ENCODE results near the gene CDH4. TPM values are rescaled to one million over a fixed set of nuclear protein-coding genes. Genes with fewer than 3 reads are reported as not detected.

The CDH4 gene
- total and polyA plus RNA-seq, 2 of the 13 experiments (the other 11 are each of a cell fraction or from before 2014, with no cell fraction given) = not detected

GRCh38 chr20:61690150-61690549 is 438.1 kb downstream of the CDH4 start (continued):
- TF ChIP-seq, protein P1, sequence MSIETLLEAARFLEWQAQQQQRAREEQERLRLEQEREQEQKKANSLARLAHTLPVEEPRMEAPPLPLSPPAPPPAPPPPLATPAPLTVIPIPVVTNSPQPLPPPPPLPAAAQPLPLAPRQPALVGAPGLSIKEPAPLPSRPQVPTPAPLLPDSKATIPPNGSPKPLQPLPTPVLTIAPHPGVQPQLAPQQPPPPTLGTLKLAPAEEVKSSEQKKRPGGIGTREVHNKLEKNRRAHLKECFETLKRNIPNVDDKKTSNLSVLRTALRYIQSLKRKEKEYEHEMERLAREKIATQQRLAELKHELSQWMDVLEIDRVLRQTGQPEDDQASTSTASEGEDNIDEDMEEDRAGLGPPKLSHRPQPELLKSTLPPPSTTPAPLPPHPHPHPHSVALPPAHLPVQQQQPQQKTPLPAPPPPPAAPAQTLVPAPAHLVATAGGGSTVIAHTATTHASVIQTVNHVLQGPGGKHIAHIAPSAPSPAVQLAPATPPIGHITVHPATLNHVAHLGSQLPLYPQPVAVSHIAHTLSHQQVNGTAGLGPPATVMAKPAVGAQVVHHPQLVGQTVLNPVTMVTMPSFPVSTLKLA (IDR thresholded peaks at IDR 0.05) = no peak
- no peak for TF ChIP-seq SP5 (CRISPR knock-in tag; IDR thresholded peaks at IDR 0.05; ENCODE audit: borderline replicate concordance, low read depth)
- TF ChIP-seq, protein P2, sequence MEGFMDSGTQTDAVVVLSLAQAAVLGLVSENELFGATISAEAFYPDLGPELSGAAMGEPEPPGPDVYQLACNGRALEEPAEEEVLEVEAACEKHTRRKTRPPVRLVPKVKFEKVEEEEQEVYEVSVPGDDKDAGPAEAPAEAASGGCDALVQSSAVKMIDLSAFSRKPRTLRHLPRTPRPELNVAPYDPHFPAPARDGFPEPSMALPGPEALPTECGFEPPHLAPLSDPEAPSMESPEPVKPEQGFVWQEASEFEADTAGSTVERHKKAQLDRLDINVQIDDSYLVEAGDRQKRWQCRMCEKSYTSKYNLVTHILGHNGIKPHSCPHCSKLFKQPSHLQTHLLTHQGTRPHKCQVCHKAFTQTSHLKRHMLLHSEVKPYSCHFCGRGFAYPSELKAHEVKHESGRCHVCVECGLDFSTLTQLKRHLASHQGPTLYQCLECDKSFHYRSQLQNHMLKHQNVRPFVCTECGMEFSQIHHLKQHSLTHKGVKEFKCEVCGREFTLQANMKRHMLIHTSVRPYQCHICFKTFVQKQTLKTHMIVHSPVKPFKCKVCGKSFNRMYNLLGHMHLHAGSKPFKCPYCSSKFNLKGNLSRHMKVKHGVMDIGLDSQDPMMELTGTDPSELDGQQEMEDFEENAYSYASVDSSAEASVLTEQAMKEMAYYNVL (CRISPR knock-in tag; IDR thresholded peaks at IDR 0.05; ENCODE audit: borderline replicate concordance) = no peak
- TF ChIP-seq, protein P3, sequence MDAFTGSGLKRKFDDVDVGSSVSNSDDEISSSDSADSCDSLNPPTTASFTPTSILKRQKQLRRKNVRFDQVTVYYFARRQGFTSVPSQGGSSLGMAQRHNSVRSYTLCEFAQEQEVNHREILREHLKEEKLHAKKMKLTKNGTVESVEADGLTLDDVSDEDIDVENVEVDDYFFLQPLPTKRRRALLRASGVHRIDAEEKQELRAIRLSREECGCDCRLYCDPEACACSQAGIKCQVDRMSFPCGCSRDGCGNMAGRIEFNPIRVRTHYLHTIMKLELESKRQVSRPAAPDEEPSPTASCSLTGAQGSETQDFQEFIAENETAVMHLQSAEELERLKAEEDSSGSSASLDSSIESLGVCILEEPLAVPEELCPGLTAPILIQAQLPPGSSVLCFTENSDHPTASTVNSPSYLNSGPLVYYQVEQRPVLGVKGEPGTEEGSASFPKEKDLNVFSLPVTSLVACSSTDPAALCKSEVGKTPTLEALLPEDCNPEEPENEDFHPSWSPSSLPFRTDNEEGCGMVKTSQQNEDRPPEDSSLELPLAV (CRISPR knock-in tag; conservative IDR thresholded peaks at IDR 0.05; ENCODE audit: low read depth) = no peak

- intact Hi-C loops (cut with micrococcal nuclease; ENCODE audit: unreplicated experiment) = no loop called here
- no peaks in the 10 kb centered on the region for H3K36me3 ChIP-seq (replicated peaks in 1 of 2; ENCODE audit: control insufficient read depth in 1 of 2, insufficient read depth in 2 of 2, low read length in 2 of 2)
- H3K79me2 ChIP-seq (ENCODE audit: insufficient read depth, low read length) = no peaks in the 10 kb centered on the region
- ATAC-seq = peak; percentile 25; the same call in 1 of the 3 replicates
- ChIA-PET CTCF (ENCODE audit: low intra/inter-chr PET ratio, low total read pairs) (no interaction called here), POLR2A (no interaction called here)
- 5% methylated on average over 16 of the region's 16 CpGs for WGBS (ENCODE audit: low lambda C conversion rate)
- BruUV-seq (replicated peaks) = no TSS peak
- no peak overlapping the region for H3K27ac ChIP-seq (ENCODE audit: extremely low read length, insufficient read depth, low read length)
- H3K4me1 ChIP-seq (ENCODE audit: insufficient read depth, low read length) = no peaks in the 10 kb centered on the region
- no peak overlapping the region for H2AFZ ChIP-seq (ENCODE audit: low read length)
- no peak overlapping the region for H3K4me3 ChIP-seq (replicated peaks in 1 of 3; ENCODE audit: insufficient read depth in 1 of 3, low read depth in 2 of 3, low read length in 3 of 3)
- no peaks in the 10 kb centered on the region for H4K20me1 ChIP-seq (ENCODE audit: insufficient read depth, low read length)
- FAIRE-seq = no peak
- no peak overlapping the region for H3K4me2 ChIP-seq (ENCODE audit: low read depth, low read length)
- no peak for DNase-seq (ENCODE audit: low spot score)
- H3K9me3 ChIP-seq (ENCODE audit: low read length) = no peaks in the 10 kb centered on the region
- peaks cover 24 to 69% of the 10 kb centered on the region in 2 experiments; a peak in 3 of 5 replicates for H3K27me3 ChIP-seq (ENCODE audit: control insufficient read depth in 1 of 2, insufficient read depth in 2 of 2, low read length in 2 of 2)
- in situ Hi-C loops (cut with HindIII; ENCODE audit: extremely low pct_ligation_motif_present, low pct_unique_long_range_greater_than_20kb) = no loop called here
- no peak overlapping the region for H3K9ac ChIP-seq (ENCODE audit: insufficient read depth, low read depth, low read length)
- TF ChIP-seq ZNF672 (CRISPR knock-in tag; IDR thresholded peaks at IDR 0.05) (no peak), DNMT3B (CRISPR knock-in tag; conservative IDR thresholded peaks at IDR 0.05) (no peak), ZHX2 (IDR thresholded peaks at IDR 0.05; ENCODE audit: low read depth) (no peak), ZHX2 (CRISPR knock-in tag; IDR thresholded peaks at IDR 0.05; ENCODE audit: borderline replicate concordance) (no peak), ZFP41 (CRISPR knock-in tag; IDR thresholded peaks at IDR 0.05; ENCODE audit: borderline replicate concordance) (no peak), ZSCAN29 (CRISPR knock-in tag; conservative IDR thresholded peaks at IDR 0.05) (no peak)
Observed at GRCh38 chr20:61690993-61691838, 439.2 kb downstream of the CDH4 start.

Measured in HepG2 (cell line).